ENCODE measurements around the gene RNF115.
A peak's percentile ranks its signal among the peaks of the same experiment; 100 is the strongest.
"Not testable (repeated sequence)": the region's sequence is repeated elsewhere in the genome, so short reads cannot be mapped to it uniquely, and the experiment has no call there.

Gene RNF115

GRCh38 chr1:145845144-145845513 lies 21.2 kb upstream of the RNF115 start:
- TF ChIP-seq, protein P1, sequence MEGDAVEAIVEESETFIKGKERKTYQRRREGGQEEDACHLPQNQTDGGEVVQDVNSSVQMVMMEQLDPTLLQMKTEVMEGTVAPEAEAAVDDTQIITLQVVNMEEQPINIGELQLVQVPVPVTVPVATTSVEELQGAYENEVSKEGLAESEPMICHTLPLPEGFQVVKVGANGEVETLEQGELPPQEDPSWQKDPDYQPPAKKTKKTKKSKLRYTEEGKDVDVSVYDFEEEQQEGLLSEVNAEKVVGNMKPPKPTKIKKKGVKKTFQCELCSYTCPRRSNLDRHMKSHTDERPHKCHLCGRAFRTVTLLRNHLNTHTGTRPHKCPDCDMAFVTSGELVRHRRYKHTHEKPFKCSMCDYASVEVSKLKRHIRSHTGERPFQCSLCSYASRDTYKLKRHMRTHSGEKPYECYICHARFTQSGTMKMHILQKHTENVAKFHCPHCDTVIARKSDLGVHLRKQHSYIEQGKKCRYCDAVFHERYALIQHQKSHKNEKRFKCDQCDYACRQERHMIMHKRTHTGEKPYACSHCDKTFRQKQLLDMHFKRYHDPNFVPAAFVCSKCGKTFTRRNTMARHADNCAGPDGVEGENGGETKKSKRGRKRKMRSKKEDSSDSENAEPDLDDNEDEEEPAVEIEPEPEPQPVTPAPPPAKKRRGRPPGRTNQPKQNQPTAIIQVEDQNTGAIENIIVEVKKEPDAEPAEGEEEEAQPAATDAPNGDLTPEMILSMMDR (IDR thresholded peaks at IDR 0.05; ENCODE audit: extremely low read depth, missing control alignments): no peak
- DNase-seq (ENCODE audit: low spot score): peak; percentile 73

GRCh38 chr1:145843031-145843430 lies 19.1 kb upstream of the RNF115 start:
- TF ChIP-seq, protein P1 (IDR thresholded peaks at IDR 0.05; ENCODE audit: extremely low read depth, missing control alignments): no peak
- DNase-seq (ENCODE audit: low spot score): no peak

DNA sequence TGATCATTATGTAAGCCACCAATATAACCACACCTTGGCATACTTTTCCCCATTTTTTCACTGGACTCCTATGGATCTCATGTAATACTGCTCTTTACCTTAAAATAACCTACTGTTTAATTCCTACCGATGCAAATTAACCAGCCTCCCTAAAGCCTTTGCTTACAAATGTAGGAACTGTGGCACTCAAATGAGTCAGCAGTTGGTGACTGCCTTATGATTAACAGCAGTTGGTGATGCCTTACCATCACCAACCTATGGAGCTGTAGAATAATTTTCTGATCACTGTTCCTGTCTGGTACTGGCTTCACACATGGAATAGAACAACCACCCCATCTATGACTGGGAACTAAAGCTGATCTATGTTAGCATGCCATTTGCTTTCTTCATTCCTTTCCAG lies 13.8 kb upstream of the RNF115 start:
- no peak for DNase-seq (ENCODE audit: low spot score)
- TF ChIP-seq, protein P1 (IDR thresholded peaks at IDR 0.05; ENCODE audit: extremely low read depth, missing control alignments): no peak

- not testable (repeated sequence) for DNase-seq (ENCODE audit: low spot score)
Observed at GRCh38 chr1:145830810-145831209, 6.9 kb upstream of the RNF115 start.

DNA sequence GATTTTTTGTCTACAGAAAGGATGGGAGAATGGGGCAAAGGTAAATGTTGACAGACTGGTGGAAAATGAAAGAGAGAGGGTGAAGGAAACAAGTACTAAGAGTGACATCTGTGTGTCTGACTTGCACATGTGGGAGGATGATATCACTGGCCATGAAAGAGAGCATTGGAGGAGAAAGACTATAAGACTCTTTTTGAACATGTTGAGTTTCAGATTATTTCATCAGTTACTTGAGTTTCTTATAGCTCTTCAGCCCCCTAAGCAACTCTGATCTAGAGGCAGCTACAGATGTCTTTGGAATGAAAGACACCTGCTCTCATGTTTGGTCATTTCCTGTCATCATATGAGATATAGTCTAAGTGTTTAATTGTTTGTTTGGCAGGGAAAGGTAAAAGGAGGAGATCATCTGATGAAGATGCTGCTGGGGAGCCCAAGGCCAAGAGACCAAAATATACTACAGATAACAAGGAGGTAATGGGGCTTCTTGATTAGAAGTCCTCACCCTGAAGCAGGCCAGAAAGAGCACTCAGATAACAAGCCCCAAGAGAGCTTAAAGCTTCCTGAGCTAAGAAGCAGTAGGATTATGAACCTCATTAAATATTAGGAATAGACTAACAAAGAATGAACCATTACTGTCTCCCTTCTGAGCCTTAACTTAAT lies 4.6 kb upstream of the RNF115 start:
- TF ChIP-seq, protein P1 (IDR thresholded peaks at IDR 0.05; ENCODE audit: extremely low read depth, missing control alignments): no peak
- DNase-seq (ENCODE audit: low spot score): peak; percentile 61

DNA sequence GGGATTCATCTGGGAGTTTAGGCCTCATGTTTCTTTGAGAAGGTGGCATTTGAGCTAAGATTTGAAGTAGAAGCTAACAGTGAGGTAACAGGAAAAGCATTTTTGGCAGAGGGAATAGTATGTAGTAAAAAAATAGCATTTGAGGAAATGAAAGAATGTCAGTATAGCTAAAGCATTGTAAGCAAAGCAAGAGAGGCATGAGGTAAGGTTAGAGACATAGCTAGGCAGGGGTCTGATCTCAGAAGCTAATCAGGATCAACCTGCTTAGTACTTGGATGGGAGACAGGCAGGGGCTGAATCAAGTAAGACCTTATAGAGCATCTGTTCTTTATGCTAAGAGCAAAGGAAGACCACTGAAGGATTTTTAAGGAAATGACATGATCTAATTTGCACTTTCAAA lies 4.1 kb upstream of the RNF115 start:
- TF ChIP-seq, protein P1 (IDR thresholded peaks at IDR 0.05; ENCODE audit: extremely low read depth, missing control alignments): no peak
- DNase-seq (ENCODE audit: low spot score): no peak

DNA sequence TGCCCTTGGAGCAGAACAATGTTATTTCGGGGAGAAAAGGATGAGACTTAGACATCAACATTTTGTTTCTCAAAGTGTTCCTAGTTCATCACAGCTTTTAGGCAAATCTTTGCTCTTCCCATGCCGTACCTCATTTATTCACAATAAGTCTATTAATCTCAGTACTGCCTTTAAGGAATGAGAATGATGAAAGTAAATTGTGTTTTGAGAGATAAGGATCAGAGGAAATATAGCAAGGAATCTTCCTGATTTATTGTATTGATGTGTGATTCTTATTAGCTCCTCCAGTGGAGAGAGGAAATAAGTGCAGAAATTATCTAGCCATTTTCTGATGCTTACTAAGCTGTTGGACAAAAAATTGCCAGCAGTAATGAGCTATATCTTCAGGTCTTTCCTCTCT lies 2.1 kb upstream of the RNF115 start:
- TF ChIP-seq, protein P1 (IDR thresholded peaks at IDR 0.05; ENCODE audit: extremely low read depth, missing control alignments): no peak
- no peak for DNase-seq (ENCODE audit: low spot score)

DNA sequence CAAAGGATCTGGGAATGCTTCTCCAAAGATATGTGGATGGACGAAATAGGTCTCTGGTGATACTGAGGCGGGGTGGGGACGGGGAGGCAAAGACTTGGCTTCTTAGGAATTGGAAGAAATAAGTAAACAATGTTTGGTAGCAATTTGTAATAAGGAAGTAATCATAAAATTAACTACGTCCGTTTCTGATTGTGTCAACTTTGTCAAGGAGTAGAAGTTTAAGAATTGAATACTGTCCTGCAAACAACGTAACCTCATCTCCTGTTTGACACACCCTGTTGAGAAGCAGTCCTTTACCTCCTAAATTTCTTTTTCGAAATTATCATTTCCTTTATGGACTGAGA lies 576 bp upstream of the RNF115 start:
- DNase-seq (ENCODE audit: low spot score): no peak
- TF ChIP-seq, protein P1 (IDR thresholded peaks at IDR 0.05; ENCODE audit: extremely low read depth, missing control alignments): no peak

GRCh38 chr1:145822779-145823331 lies 1.0 kb downstream of the RNF115 start:
- not testable (repeated sequence) for DNase-seq (ENCODE audit: low spot score)

GRCh38 chr1:145818095-145818494 lies 5.8 kb downstream of the RNF115 start:
- not testable (repeated sequence) for DNase-seq (ENCODE audit: low spot score)

DNA sequence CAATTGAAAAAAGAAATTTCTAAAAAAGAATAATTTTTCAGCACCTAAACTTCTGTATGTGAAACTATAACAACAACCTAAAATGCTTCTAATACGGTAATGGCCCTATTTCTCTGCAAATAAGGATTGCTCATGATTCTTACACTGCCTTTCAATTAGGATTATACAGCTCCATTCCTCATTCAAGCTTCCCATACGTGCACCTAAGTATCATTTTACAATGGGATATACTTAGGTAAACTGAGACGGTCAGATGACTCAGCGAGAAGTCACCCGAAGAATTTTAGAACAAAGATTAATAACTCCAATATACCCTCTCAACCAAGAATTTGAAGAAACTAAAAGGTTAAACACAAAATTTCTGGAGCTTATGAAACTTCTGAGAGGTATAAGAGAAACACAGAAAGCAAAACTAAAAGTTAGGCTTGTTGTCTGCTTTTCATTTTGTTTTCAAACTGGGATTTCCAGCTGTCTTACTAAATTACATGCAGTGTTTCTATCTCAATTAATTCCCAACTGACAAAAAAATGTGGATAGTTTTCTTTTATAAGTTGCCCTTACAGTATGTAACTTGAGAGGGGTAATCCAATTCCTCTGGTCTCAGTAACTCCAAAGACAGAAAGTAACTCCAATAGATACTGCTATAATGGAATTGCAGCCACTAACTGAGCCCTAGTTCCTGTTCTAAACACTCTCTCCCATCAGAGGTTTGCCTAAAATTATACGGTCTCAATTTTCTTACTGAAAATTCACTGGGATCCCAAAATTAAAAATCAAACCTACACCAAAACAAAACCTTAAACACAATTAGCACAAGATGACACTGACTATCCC lies 10.7 kb downstream of the RNF115 start:
- not testable (repeated sequence) for DNase-seq (ENCODE audit: low spot score)
